ENCODE results near the gene MOB1A. TPM values are rescaled to one million over a fixed set of nuclear protein-coding genes. Genes with fewer than 3 reads are reported as not detected.

MOB1A gene
- total and polyA plus RNA-seq, 10 of the 15 experiments (the other 5 are each of a cell fraction or from before 2014, with no cell fraction given) = 41.2 to 232 (median 172) TPM

- TF ChIP-seq E2F8 (IDR thresholded peaks at IDR 0.05; ENCODE audit: low read depth, partially characterized antibody) (no peak), ZBTB4 (CRISPR knock-in tag; IDR thresholded peaks at IDR 0.05) (no peak), IKZF2 (IDR thresholded peaks at IDR 0.05) (0 out of 4 replicates have a peak, but pooled peaks of 1 of the 2 experiments have one; percentile 13), ELK1 (IDR thresholded peaks at IDR 0.05; ENCODE audit: low read depth, low read length) (no peak), HDAC6 (IDR thresholded peaks at IDR 0.05; ENCODE audit: unreplicated experiment) (no peak), CREM (IDR thresholded peaks at IDR 0.05; ENCODE audit: low read depth) (0 out of 2 replicates have a peak, but pooled peaks have one; percentile 34), CBX3 (IDR thresholded peaks at IDR 0.05; ENCODE audit: borderline replicate concordance, low read depth) (no peak), MYC (IDR thresholded peaks at IDR 0.05; ENCODE audit: insufficient read depth, insufficient read length, insufficient replicate concordance, low read length, severe bottlenecking) (no peak), NR2F1 (conservative IDR thresholded peaks at IDR 0.05) (peak; percentile 74), ZNF24 (IDR thresholded peaks at IDR 0.05) (peak; percentile 67; the same call in 1 of the 2 replicates), EZH2 (IDR thresholded peaks at IDR 0.05; ENCODE audit: borderline replicate concordance, control insufficient read depth, low read depth, low read length) (no peak), IRF3 (IDR thresholded peaks at IDR 0.05) (no peak), MEF2B (IDR thresholded peaks at IDR 0.05; ENCODE audit: partially characterized antibody, poor library complexity, severe bottlenecking) (peak; percentile 23), EGR1 (IDR thresholded peaks at IDR 0.05; ENCODE audit: borderline replicate concordance in 1 of 2, low read depth in 2 of 2, low read length in 2 of 2) (peak in 1 of 2 experiments; percentile 66; a peak in 1 of 3 replicates), SMAD5 (IDR thresholded peaks at IDR 0.05; ENCODE audit: low read depth) (peak; percentile 75; the same call in 1 of the 2 replicates), FOXK2 (IDR thresholded peaks at IDR 0.05) (no peak), POLR2A (IDR thresholded peaks at IDR 0.05; ENCODE audit: low read depth, low read length) (peak; percentile 94), ZNF622 (IDR thresholded peaks at IDR 0.05) (no peak), RELA (IDR thresholded peaks at IDR 0.05; ENCODE audit: borderline replicate concordance, partially characterized antibody) (no peak), CBX5 (IDR thresholded peaks at IDR 0.05; ENCODE audit: low read depth) (peak; percentile 84; the same call in 1 of the 2 replicates), SREBF2 (IDR thresholded peaks at IDR 0.05; ENCODE audit: low read length) (no peak), TCF12 (IDR thresholded peaks at IDR 0.05; ENCODE audit: low read depth, low read length) (no peak)
These were observed at the start of gene MOB1A (continued) for GRCh38 chr2:74178211-74179062.

Data from GM12878 (cell line).